NB4 (cell line): ENCODE data around the gene SSH2.

Experiments used
- CTCF ChIP-seq: IDR thresholded peaks from one replicate; pipeline ENCODE4 v1.5.1; 2012; ENCODE audit warnings: low read depth, low read length
- MAX ChIP-seq: IDR thresholded peaks from 2 replicates; pipeline ENCODE4 v1.6.1; 2011; ENCODE audit warnings: low read depth, low read length
- MYC ChIP-seq: IDR thresholded peaks from 2 replicates; pipeline ENCODE4 v1.6.1; 2011; ENCODE audit warnings: low read depth, low read length
- POLR2A ChIP-seq: IDR thresholded peaks from 2 replicates; pipeline ENCODE4 v1.6.1; 2011; ENCODE audit warnings: mild to moderate bottlenecking; ENCODE audit not compliant: insufficient read length; ENCODE audit errors: extremely low read depth

GRCh38 chr17:29622337-29623282 is 307.4 kb downstream of the SSH2 start, which contains the start of gene CORO6:
- no peak for TF ChIP-seq CTCF
- no peak for TF ChIP-seq POLR2A
- TF ChIP-seq MAX = no peak
- no peak for TF ChIP-seq MYC
